GM19025 (cell line): ENCODE data around the gene CARMIL1.
"Not testable (repeated sequence)": the region's sequence is repeated elsewhere in the genome, so short reads cannot be mapped to it uniquely, and the experiment has no call there.

ENCODE experiments used
- ATAC-seq: cut with Tn5 transposase; IDR thresholded peaks from one replicate; pipeline ENCODE4 v1.9.1; 2021; ENCODE audit warnings: mild to moderate bottlenecking, low read depth, moderate library complexity; ENCODE audit not compliant: unreplicated experiment

The CARMIL1 gene

GRCh38 chr6:25542984-25543910 is 264.1 kb downstream of the CARMIL1 start:
- ATAC-seq: no peak

- no peak for ATAC-seq
Measured at GRCh38 chr6:25544833-25545232, 265.7 kb downstream of the CARMIL1 start.

GRCh38 chr6:25547797-25548196 is 268.6 kb downstream of the CARMIL1 start:
- ATAC-seq: no peak

GRCh38 chr6:25548451-25548850 is 269.3 kb downstream of the CARMIL1 start:
- ATAC-seq: no peak

GRCh38 chr6:25550631-25551030 is 271.5 kb downstream of the CARMIL1 start:
- no peak for ATAC-seq

- no peak for ATAC-seq
Measured at GRCh38 chr6:25553502-25553901, 274.3 kb downstream of the CARMIL1 start.

GRCh38 chr6:25555188-25555587 is 276.0 kb downstream of the CARMIL1 start:
- ATAC-seq: no peak

GRCh38 chr6:25556516-25556915 is 277.3 kb downstream of the CARMIL1 start:
- no peak for ATAC-seq

- no peak for ATAC-seq
Measured at GRCh38 chr6:25558155-25558817, 279.1 kb downstream of the CARMIL1 start.

GRCh38 chr6:25560865-25561264 is 281.7 kb downstream of the CARMIL1 start:
- ATAC-seq: no peak

- ATAC-seq: no peak
Measured at GRCh38 chr6:25564943-25565342, 285.8 kb downstream of the CARMIL1 start.

GRCh38 chr6:25570578-25570977 is 291.4 kb downstream of the CARMIL1 start:
- no peak for ATAC-seq

GRCh38 chr6:25576919-25577318 is 297.7 kb downstream of the CARMIL1 start:
- no peak for ATAC-seq

GRCh38 chr6:25578538-25578937 is 299.4 kb downstream of the CARMIL1 start:
- no peak for ATAC-seq

GRCh38 chr6:25579391-25579883 is 300.3 kb downstream of the CARMIL1 start:
- ATAC-seq: no peak

GRCh38 chr6:25579902-25580495 is 300.8 kb downstream of the CARMIL1 start:
- no peak for ATAC-seq

GRCh38 chr6:25582101-25582500 is 302.9 kb downstream of the CARMIL1 start:
- ATAC-seq: no peak

- no peak for ATAC-seq
Measured at GRCh38 chr6:25583099-25583498, 303.9 kb downstream of the CARMIL1 start.

- ATAC-seq: no peak
Measured at GRCh38 chr6:25583906-25584305, 304.7 kb downstream of the CARMIL1 start.

GRCh38 chr6:25585225-25585624 is 306.1 kb downstream of the CARMIL1 start:
- no peak for ATAC-seq

GRCh38 chr6:25586119-25586518 is 306.9 kb downstream of the CARMIL1 start:
- not testable (repeated sequence) for ATAC-seq
